ENCODE data around the gene NRTN. TPM values are rescaled to one million over a fixed set of nuclear protein-coding genes. Genes with fewer than 3 reads are reported as not detected.
"Not testable (repeated sequence)": the region's sequence is repeated elsewhere in the genome, so short reads cannot be mapped to it uniquely, and the experiment has no call there.

Gene NRTN
- total RNA-seq, 1 experiment from 2014 or later = 0.80 TPM

DNA sequence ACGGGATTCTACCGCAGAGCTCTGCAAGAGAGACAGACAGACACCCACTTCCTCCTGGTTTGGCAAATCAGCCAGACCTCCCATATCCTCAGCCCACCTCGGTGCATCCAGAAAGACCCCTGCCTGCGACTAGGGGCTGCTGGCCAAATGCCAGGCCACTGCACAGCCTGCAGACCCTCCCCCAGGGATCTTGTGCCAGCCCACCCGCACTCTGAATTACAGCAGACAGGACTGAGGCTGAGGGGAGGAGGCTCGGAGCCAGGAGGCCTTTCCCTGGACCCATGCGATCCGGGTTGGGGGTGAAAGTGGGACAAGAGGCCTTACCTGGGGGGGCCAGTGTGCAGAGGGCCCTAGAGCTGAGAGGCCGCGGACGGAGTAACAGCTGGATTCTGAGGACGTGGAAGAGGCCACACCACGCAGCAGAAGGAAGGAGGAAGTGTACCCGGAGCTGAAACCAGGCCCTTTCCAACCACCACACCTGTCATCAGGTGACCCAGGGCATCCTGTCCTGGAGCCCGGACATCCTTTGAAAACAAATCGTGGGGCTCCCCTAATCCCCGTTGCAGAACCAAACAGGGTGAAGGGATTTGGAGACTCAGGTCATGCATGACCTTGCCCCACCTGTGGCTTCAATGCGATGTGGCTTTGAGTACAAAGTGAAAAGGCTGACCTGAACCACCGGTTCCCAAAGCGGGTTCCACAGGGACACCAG is 33.6 kb downstream of the NRTN start:
- TF ChIP-seq, protein P1, sequence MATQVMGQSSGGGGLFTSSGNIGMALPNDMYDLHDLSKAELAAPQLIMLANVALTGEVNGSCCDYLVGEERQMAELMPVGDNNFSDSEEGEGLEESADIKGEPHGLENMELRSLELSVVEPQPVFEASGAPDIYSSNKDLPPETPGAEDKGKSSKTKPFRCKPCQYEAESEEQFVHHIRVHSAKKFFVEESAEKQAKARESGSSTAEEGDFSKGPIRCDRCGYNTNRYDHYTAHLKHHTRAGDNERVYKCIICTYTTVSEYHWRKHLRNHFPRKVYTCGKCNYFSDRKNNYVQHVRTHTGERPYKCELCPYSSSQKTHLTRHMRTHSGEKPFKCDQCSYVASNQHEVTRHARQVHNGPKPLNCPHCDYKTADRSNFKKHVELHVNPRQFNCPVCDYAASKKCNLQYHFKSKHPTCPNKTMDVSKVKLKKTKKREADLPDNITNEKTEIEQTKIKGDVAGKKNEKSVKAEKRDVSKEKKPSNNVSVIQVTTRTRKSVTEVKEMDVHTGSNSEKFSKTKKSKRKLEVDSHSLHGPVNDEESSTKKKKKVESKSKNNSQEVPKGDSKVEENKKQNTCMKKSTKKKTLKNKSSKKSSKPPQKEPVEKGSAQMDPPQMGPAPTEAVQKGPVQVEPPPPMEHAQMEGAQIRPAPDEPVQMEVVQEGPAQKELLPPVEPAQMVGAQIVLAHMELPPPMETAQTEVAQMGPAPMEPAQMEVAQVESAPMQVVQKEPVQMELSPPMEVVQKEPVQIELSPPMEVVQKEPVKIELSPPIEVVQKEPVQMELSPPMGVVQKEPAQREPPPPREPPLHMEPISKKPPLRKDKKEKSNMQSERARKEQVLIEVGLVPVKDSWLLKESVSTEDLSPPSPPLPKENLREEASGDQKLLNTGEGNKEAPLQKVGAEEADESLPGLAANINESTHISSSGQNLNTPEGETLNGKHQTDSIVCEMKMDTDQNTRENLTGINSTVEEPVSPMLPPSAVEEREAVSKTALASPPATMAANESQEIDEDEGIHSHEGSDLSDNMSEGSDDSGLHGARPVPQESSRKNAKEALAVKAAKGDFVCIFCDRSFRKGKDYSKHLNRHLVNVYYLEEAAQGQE (IDR thresholded peaks at IDR 0.05; ENCODE audit: insufficient read depth in 1 of 2, low read depth in 2 of 2, low read length in 1 of 2) = no peak
- TF ChIP-seq SIN3A (IDR thresholded peaks at IDR 0.05; ENCODE audit: borderline replicate concordance, insufficient read depth, low read depth, low read length) = no peak
- TF ChIP-seq, protein P2, sequence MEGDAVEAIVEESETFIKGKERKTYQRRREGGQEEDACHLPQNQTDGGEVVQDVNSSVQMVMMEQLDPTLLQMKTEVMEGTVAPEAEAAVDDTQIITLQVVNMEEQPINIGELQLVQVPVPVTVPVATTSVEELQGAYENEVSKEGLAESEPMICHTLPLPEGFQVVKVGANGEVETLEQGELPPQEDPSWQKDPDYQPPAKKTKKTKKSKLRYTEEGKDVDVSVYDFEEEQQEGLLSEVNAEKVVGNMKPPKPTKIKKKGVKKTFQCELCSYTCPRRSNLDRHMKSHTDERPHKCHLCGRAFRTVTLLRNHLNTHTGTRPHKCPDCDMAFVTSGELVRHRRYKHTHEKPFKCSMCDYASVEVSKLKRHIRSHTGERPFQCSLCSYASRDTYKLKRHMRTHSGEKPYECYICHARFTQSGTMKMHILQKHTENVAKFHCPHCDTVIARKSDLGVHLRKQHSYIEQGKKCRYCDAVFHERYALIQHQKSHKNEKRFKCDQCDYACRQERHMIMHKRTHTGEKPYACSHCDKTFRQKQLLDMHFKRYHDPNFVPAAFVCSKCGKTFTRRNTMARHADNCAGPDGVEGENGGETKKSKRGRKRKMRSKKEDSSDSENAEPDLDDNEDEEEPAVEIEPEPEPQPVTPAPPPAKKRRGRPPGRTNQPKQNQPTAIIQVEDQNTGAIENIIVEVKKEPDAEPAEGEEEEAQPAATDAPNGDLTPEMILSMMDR (IDR thresholded peaks at IDR 0.05) = no peak
- TF ChIP-seq TCF7L2 (IDR thresholded peaks at IDR 0.05; ENCODE audit: low read depth, low read length) = no peak
- intact Hi-C loops (cut with micrococcal nuclease; ENCODE audit: unreplicated experiment) = no loop called here
- ChIA-PET POLR2A (no interaction called here), CTCF (no interaction called here)
- in situ Hi-C loops (cut with HindIII; ENCODE audit: low pct_unique_long_range_greater_than_20kb, low sequenced_read_pairs) = no loop called here
- no peak overlapping the region for H3K27ac ChIP-seq (ENCODE audit: low read length)
- no peaks in the 10 kb centered on the region for H3K36me3 ChIP-seq (ENCODE audit: control insufficient read depth, insufficient read depth, low read length)
- no peaks in the 10 kb centered on the region for H3K9me3 ChIP-seq (ENCODE audit: control insufficient read depth, insufficient read depth, low read depth, low read length)
- DNase-seq (ENCODE audit: low read depth, low spot score) (no peak), ATAC-seq (no peak)
- no TSS peak for BruUV-seq (replicated peaks)
- H3K4me1 ChIP-seq (ENCODE audit: control insufficient read depth, insufficient read depth, low read length) = no peaks in the 10 kb centered on the region
- no peak overlapping the region for H3K4me3 ChIP-seq (ENCODE audit: low read depth in 2 of 2, low read length in 2 of 2)
- no peaks in the 10 kb centered on the region for H3K27me3 ChIP-seq (ENCODE audit: control insufficient read depth, insufficient read depth, low read length)

DNA sequence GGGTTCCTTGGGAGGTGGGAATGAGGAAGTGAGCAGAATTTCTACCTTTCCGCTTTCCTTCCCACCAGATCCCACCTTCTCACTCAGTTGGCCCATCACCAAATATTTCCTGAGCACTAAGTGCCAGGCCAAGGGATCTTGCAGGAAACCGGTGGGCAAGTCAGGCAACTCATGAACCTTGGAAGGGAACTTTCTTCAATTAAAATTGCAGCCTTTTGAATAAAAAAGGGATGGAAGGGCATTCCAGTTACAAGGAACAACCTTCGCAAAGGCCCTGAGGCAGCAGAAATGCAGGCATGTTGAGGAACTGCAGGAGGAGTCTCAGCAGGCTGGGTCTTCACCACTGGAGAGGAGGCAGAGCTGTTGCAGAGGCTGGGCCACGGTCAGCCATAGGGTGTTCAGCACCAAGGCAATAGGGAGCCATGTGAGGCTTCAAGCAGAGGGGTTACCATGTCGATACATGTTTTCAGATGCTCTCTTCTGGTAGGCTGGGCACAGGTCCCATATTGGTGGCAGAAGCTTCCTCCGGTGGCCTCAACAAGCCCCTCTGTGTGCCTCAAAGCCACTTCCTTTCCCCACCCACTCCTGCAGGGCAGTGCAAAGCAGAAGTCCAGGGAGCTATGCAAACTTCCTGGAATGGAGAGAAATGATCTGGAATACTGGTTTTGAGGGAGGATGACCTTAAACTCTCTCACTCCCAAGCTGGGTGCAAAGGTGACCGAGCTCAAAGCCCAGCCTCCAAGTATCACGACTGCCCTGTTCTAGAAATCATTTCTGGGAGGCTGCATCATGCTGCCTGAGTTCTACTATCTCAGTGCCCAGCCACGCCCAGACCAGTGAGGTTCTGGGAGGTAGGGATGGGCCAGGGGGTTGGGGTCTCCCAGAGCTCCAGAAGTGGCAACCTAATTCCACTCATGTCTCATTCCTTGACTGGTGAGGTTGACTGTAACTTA is 34.5 kb downstream of the NRTN start, which contains the start of gene FUT6:
TSS of gene FUT6 (minus strand) at position 638 of the 953 bp plus-strand sequence. CDS start 7,135 bp downstream, outside the sequence.
- no peak for DNase-seq (ENCODE audit: low read depth, low spot score)
- H3K9me3 ChIP-seq (ENCODE audit: control insufficient read depth, insufficient read depth, low read depth, low read length) = no peaks in the 10 kb centered on the region
- no peaks in the 10 kb centered on the region for H3K27me3 ChIP-seq (ENCODE audit: control insufficient read depth, insufficient read depth, low read length)
- ATAC-seq = no peak
- ChIA-PET POLR2A (no interaction called here), CTCF (no interaction called here)
- H3K4me1 ChIP-seq (ENCODE audit: control insufficient read depth, insufficient read depth, low read length) = no peaks in the 10 kb centered on the region
- intact Hi-C loops (cut with micrococcal nuclease; ENCODE audit: unreplicated experiment) (no loop called here), in situ Hi-C loops (cut with HindIII; ENCODE audit: low pct_unique_long_range_greater_than_20kb, low sequenced_read_pairs) (no loop called here)
- no peaks in the 10 kb centered on the region for H3K36me3 ChIP-seq (ENCODE audit: control insufficient read depth, insufficient read depth, low read length)
- no peak for TF ChIP-seq TCF7L2 (IDR thresholded peaks at IDR 0.05; ENCODE audit: low read depth, low read length)
- TF ChIP-seq, protein P2 (IDR thresholded peaks at IDR 0.05) = no peak
- TF ChIP-seq POLR2AphosphoS5 (IDR thresholded peaks at IDR 0.05; ENCODE audit: low read depth, low read length) = no peak
- TF ChIP-seq SIN3A (IDR thresholded peaks at IDR 0.05; ENCODE audit: borderline replicate concordance, insufficient read depth, low read depth, low read length) = no peak
- TF ChIP-seq, protein P1 (IDR thresholded peaks at IDR 0.05; ENCODE audit: insufficient read depth in 1 of 2, low read depth in 2 of 2, low read length in 1 of 2) = no peak
- no peak within 1 kb of the TSS for H3K27ac ChIP-seq (ENCODE audit: low read length)
- H3K4me3 ChIP-seq (ENCODE audit: low read depth in 2 of 2, low read length in 2 of 2) = no peak within 1 kb of the TSS
- no TSS peak for BruUV-seq (replicated peaks)

DNA sequence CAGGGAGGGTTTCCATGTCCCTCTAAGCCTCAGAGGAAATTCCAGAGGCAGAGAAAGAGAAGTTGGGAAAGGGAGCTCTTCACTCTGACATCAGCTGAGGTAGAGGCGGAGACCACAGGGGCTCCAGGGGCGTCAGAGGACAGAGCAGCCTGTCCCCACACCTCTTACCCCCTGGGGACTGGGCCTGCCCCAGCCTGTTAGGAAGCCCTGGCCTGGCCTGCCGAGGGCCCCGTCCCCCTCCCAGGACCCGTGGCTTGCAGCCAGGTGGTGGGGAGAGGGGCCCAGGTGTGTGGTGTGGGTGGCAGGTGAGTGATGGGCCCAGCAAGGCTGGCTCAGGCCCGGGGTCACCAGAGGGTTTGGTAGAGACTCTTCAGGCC is 36.9 kb downstream of the NRTN start:
- H3K4me3 ChIP-seq (ENCODE audit: low read depth in 2 of 2, low read length in 2 of 2); BruUV-seq (replicated peaks); H3K27me3 ChIP-seq (ENCODE audit: control insufficient read depth, insufficient read depth, low read length); POLR2A ChIA-PET; ATAC-seq; H3K36me3 ChIP-seq (ENCODE audit: control insufficient read depth, insufficient read depth, low read length); CTCF ChIA-PET; intact Hi-C loops (cut with micrococcal nuclease; ENCODE audit: unreplicated experiment); H3K4me1 ChIP-seq (ENCODE audit: control insufficient read depth, insufficient read depth, low read length); H3K27ac ChIP-seq (ENCODE audit: low read length); H3K9me3 ChIP-seq (ENCODE audit: control insufficient read depth, insufficient read depth, low read depth, low read length); in situ Hi-C loops (cut with HindIII; ENCODE audit: low pct_unique_long_range_greater_than_20kb, low sequenced_read_pairs); DNase-seq (ENCODE audit: low read depth, low spot score): not testable (repeated sequence)
